DMS114 treated with DMSO at 0.1 percent for 48 hours (cell line): ENCODE measurements around the gene FNDC10.
A peak's percentile ranks its signal among the peaks of the same experiment; 100 is the strongest.

Experiments used
- DNase-seq: peaks from one replicate; lab custom pipeline; 2025; ENCODE audit not compliant: unreplicated experiment; lab: John Stamatoyannopoulos, UW

FNDC10 gene

DNA sequence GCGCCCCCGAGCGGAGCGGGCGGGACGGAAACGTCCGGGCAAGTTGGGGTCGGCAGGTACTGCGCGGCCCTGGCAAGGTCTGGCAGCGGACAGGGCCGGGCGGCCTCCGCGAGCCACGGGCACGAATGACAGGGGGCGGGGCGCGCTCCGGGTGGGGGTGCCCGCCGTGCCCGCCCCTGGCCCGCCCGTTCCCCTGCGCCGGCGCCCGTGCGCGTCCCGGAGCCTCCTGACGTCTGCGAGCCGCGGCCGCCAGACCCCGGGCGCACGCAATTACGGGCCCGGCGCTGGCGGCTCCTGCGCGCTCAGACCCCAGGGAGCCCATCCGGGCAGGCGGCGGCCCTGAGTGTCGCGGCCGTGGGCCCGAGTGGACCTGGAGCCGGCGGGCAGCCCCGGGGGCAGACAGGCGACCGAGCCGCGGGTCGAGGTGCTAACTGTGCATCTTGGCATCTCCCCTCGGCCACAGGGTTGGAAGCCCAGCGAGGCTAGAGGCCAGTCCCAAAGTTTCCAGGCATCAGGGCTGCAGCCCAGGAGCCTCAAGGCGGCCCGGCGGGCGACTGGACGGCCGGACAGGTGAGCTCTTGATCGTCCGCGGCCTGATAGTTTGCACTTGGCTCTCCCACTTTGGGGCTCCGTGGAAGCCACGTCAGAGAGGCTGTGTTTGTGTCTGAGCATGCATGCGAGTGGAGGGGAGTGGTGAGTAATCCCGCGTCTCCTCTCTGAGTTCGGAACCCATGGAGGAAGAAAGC is 16.3 kb upstream of the FNDC10 start:
- no peak for DNase-seq

DNA sequence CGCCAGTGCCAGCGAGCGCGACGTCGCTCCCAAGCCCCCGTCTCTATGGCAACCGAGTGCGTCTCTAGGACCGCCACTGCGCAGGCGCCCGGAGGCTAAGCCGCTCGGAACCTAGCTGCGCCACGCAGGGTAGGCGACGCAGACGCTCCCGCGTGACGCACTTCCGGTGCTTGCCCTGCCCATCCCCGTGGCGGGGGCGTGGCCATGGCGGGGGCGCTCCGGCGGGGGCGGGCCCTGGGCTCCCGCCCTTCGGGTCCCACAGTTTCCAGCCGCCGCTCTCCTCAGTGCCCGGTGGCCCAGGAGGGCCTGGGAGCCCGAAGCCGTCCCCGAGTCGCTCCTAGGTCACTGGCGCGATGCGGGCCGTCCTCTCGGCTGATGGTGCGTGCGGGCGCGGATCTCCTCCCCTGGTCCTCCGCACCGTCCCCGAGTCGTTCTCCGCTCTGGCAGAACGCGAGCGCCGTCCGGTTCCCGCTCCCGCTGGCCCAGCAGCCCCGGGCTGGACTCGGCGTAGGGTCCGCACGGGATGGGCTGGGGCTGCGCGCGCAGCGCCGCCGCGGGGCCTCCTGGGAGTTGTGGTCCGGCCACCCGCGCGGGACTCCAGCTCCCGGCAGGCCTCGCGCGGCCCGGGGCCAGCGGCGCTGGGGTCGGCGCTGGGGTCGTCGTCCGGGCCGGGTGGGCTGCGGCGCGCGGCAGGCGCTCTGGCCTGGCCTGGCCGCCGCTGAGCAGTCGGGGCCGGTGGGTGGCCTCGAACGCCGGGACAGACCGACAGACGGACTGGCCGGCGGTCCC is 15.5 kb upstream of the FNDC10 start, which contains the start of gene MIB2:
Gene MIB2, plus strand, starts transcription at position 245 of the 789 bp plus-strand sequence. CDS start 7,953 bp downstream, outside the sequence.
- peak; percentile 84 for DNase-seq

GRCh38 chr1:1614954-1615255 is 15.0 kb upstream of the FNDC10 start:
- DNase-seq: no peak

DNA sequence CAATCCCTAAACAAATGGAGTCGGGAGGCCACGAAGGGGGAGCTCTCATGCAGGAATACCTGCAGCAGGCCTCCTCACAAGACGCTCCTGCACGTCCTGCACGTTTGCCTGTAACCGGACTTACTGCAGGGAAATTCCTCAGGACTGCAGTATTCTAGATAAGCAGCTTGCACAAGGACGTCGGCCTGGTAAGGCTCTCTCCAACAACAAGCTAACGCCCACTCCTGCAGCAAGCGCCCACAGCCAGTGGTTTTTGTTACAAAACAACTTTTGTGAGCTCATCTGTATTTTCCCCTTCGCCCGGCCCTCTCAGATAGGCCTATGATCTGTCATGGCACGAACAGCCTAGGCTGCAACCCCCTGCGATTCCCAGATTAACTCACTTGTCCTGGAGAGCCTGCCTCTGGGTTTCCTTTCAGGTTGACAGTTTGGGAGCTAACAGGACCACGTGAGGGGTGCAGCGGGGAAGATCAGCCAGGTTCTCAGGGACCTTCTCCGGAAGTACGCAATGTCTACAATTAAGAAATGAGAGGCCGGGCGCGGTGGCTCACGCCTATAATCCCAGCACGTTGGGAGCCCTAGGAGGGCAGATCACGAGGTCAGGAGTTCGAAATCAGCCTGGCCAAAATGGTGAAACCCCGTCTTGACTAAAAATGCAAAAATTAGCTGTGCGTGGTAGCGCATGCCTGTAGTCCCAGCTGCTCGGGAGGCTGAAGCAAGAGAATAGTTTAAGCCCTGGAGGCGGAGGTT is 14.4 kb upstream of the FNDC10 start:
- no peak for DNase-seq

DNA sequence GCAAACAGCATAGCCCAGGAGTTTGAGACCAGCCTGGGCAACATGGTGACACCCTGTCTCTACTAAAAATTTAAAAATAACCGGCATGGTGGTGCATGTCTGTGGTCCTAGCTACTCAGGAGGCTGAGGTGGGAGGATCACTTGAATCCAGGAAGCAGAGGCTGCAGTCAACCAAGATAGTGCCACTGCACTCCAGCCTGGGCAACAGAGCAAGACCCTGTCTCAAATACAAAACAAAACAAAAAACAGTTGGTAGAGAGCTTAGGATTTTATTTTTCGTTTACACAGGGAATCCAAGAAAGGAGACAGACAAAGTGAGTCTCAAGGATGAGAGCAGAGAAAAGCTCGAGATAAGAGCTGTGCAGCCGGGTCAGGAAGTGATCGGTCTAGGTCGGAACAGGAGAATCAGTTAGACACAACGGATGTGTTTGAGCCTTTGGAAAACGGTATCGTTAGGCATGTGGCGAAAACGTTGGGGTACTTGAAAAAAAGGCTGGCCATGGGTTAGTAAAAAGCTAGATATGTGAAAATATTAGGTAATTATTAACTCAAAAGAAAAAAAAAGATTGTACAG is 13.7 kb upstream of the FNDC10 start:
- DNase-seq: no peak

GRCh38 chr1:1612104-1612400 is 12.1 kb upstream of the FNDC10 start:
- no peak for DNase-seq

DNA sequence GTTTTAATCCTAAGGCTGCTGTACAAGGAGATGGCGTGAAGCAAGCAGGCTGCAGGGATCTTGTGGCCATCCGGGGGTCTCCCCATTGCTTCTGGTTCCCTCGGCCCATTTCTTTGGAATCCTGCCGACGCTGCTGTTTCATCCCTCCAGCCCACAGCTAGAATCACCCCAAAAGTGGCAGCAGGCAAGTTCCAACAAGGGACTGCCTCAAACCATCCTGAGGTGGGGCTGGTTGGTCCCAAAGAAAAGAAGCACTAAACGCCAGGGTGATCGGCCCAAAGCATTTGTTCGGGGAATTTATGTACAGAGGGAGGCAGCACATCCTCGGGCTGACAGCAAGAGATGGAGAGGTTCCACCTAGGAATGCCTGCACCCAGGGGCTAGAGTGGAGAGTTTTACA is 10.9 kb upstream of the FNDC10 start:
- DNase-seq: no peak

- no peak for DNase-seq
Measured at GRCh38 chr1:1609822-1610485, 10.0 kb upstream of the FNDC10 start.

DNA sequence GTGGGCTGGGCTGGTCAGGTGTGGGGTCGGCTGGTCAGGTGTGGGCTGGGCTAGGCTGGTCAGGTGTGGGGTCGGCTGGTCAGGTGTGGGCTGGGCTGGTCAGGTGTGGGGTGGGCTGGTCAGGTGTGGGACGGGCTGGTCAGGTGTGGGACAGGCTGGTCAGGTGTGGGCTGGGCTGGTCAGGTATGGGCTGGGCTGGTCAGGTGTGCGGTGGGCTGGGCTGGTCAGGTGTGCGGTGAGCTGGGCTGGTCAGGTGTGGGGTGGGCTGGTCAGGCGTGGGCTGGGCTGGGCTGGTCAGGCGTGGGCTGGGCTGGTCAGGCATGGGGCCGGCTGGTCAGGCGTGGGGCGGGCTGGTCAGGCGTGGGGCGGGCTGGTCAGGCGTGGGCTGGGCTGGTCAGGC is 6.3 kb upstream of the FNDC10 start:
- DNase-seq: no peak

DNA sequence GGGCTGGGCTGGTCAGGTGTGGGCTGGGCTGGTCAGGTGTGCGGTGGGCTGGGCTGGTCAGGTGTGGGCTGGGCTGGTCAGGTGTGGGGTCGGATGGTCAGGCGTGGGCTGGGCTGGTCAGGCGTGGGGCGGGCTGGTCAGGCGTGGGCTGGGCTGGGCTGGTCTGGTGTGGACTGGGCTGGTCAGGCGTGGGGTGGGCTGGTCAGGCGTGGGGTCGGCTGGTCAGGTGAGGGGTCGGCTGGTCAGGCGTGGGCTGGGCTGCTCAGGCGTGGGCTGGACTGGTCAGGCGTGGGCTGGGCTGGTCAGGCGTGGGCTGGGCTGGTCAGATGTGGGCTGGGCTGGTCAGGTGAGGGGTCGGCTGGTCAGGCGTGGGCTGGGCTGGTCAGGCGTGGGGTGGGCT is 5.8 kb upstream of the FNDC10 start:
- DNase-seq: no peak

DNA sequence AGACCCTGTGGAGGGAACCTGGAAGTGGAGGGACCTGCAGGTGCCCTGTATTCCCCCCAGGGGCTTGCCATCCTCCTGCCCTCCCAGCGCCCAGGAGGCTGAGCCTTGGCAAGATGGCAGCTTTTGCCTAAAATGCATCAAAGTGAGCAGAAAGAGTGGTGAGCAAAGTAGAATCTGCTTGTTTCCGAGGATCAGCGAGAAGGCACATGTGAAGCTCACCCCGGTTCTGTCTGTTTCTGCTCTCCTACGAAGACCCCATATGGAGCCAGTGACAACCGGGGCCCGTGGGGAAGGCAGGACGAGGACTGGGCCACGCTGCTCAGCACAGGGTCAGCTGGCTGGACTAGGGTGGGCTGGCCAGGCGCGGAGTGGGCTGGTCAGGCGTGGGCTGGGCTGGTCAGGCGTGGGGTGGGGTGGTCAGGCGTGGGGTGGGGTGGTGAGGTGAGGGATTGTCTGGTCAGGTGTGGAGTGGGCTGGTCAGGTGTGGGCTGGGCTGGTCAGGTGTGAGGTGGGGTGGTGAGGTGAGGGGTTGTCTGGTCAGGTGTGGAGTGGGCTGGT is 5.2 kb upstream of the FNDC10 start:
- no peak for DNase-seq

GRCh38 chr1:1604374-1605033 is 4.6 kb upstream of the FNDC10 start:
- no peak for DNase-seq

GRCh38 chr1:1603671-1604373 is 3.9 kb upstream of the FNDC10 start:
- DNase-seq: no peak

DNA sequence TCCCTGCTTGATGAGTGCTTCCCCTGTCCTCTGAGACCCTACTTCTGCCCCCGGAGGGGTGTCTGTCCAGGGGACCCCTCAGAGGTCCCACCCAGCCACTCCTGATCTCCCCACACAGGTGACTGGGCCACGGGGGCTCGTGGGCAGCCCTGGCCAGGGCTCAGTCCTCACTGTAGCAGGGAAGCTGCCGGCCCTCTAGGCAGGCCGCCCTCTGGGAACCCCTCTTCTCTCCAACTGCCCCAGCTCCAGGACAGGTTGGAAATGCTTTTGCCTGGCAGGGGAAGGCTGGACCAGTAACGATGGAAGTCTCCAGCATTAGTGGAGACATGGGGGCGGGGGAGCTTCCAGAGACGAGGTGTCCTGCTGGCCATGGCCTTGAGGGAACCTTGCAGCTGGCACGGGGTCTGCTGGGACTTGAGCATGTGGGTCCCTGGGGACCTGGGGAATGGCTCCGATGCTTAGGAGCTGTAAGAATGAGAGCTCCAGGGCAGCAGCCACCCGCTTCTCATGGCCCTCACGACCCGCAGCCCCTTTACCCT is 3.1 kb upstream of the FNDC10 start:
- no peak for DNase-seq

GRCh38 chr1:1602304-1602967 is 2.5 kb upstream of the FNDC10 start:
- no peak for DNase-seq

- DNase-seq: no peak
Measured at GRCh38 chr1:1601564-1602303, 1.8 kb upstream of the FNDC10 start.

- DNase-seq: no peak
Measured at GRCh38 chr1:1600861-1601563, 1.1 kb upstream of the FNDC10 start.
